Esophagus squamous epithelium (tissue), 5 donors: ENCODE measurements around the gene RPS6KA6. TPM values are rescaled to one million over a fixed set of nuclear protein-coding genes. Genes with fewer than 3 reads are reported as not detected.

Experiments used
- DNase-seq: peaks from one replicate; lab custom pipeline; 2025; lab: John Stamatoyannopoulos, UW
- H3K27ac ChIP-seq, 4 donors: fragments of 200-600 bp; sonication (generic); one replicate each; pipeline ENCODE4 v1.5.1; 2016 to 2019; ENCODE audit warnings: mild to moderate bottlenecking in 1 of 4
- H3K27me3 ChIP-seq, 4 donors: fragments of 200-600 bp; sonication (generic); 1 replicate in 3 of 4; 2 replicates in 1 of 4; pipeline versions ENCODE4 v1.5.1 to v1.6.0; 2017 to 2021; ENCODE audit warnings: antibody characterized with exemption in 1 of 4
- H3K36me3 ChIP-seq, 3 donors: fragments of 200-600 bp; sonication (generic); one replicate each; pipeline ENCODE4 v1.5.1; 2016 to 2019
- H3K4me1 ChIP-seq, 3 donors: fragments of 200-600 bp; sonication (generic); one replicate each; pipeline ENCODE4 v1.5.1; 2017 to 2019
- H3K4me3 ChIP-seq, 4 donors: fragments of 200-600 bp; sonication (generic); 1 replicate in 3 of 4; 2 replicates in 1 of 4; pipeline ENCODE4 v1.5.1; 2016 to 2019; ENCODE audit warnings: mild to moderate bottlenecking in 2 of 4, moderate library complexity in 1 of 4
- H3K9me3 ChIP-seq, 3 donors: fragments of 200-600 bp; sonication (generic); one replicate each; pipeline ENCODE4 v1.5.1; 2016 to 2019
- POLR2A ChIP-seq, 4 donors: fragments of 450-650 bp; IDR thresholded peaks; one replicate each; pipeline ENCODE4 v1.6.1; 2017; ENCODE audit warnings: antibody characterized with exemption in 4 of 4, mild to moderate bottlenecking in 4 of 4, moderate library complexity in 3 of 4
- WGBS, 2 donors: methylation state at CpG; one replicate each; pipeline ENCODE4 v1.1.5; 2018; 5-methylcytosine and 5-hydroxymethylcytosine counted together
- intact Hi-C: fragments of 100-400 bp; cut with DNase I; formaldehyde crosslinking; loops from one replicate; pipeline ENCODE4 v1.15.0; 2022
- total RNA-seq, 4 donors: library from RNA; depleted of rRNA; stranded (reverse); fragments of >200 nt; gene quantifications; one replicate each; pipeline ENCODE4 v1.1.0, GENCODE V29; 2016
- TF ChIP-seq, protein P1 (sequence below), 6 experiments: fragments of 450-650 bp in 4 of 6; fragments of 200-600 bp in 2 of 6; sonication (generic) in 2 of 6; IDR thresholded peaks; one replicate each; pipeline ENCODE4 v1.5.1; 2016 to 2019; ENCODE audit warnings: antibody characterized with exemption in 6 of 6, mild to moderate bottlenecking in 4 of 6, moderate library complexity in 4 of 6
- donor health status: DM: yes; HTN: yes; CAD: no.

The RPS6KA6 gene
- total RNA-seq, 4 donors from 2014 or later: 0.92 to 2.9 (median 1.9) TPM

DNA sequence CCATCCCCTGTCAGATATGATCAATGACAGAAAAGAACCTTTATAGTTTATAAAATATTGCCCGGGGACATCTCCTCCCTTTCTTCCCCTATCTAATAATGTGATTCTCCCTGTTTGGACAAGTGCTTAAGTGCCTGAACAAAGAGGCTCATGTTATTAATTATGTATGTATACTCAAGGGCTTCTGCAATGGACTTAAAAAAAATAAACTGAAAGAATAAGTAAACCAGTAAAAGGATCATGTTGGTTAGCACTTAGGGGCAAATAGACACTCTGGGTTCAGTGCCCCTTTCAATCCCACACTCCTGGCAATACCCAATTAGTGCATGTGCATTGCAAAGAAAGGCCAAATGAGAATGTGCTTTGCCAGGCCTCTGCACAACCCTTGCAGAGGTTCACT lies 30.7 kb upstream of the RPS6KA6 start:
- Histone ChIP-seq H3K27me3 (no peaks in the 10 kb centered on the region), H3K27ac (no peak overlapping the region), H3K36me3 (no peaks in the 10 kb centered on the region), H3K4me1 (no peaks in the 10 kb centered on the region), H3K9me3 (no peaks in the 10 kb centered on the region), H3K4me3 (no peak overlapping the region)
- TF ChIP-seq POLR2A (IDR thresholded peaks at IDR 0.05): no peak
- WGBS, 2 donors: 15 to 88% methylated on average over 1 of the region's 1 CpG
- intact Hi-C loops: no loop called here
- DNase-seq: no peak

DNA sequence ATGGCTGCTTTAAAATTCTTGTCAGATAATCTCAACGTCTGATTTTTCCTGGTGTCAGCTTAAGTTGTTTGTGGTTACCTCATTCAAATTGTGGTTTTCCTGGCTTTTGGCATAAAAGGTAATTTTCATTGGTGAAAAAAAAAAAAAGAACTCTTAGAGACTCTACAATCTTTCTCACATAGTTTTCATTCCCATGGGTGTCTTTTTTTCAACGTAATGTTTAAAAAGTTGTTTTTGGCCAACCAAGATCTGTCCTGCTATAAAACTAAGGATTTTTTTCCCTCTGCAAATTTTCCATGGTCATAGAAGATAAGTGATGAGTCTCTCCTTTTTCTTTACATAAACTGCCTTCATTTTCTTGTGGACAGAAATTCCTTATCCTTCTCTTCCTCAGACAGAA lies 28.9 kb upstream of the RPS6KA6 start:
- H3K36me3 ChIP-seq: no peaks in the 10 kb centered on the region
- DNase-seq: no peak
- intact Hi-C loops: no loop called here
- TF ChIP-seq, protein P1, sequence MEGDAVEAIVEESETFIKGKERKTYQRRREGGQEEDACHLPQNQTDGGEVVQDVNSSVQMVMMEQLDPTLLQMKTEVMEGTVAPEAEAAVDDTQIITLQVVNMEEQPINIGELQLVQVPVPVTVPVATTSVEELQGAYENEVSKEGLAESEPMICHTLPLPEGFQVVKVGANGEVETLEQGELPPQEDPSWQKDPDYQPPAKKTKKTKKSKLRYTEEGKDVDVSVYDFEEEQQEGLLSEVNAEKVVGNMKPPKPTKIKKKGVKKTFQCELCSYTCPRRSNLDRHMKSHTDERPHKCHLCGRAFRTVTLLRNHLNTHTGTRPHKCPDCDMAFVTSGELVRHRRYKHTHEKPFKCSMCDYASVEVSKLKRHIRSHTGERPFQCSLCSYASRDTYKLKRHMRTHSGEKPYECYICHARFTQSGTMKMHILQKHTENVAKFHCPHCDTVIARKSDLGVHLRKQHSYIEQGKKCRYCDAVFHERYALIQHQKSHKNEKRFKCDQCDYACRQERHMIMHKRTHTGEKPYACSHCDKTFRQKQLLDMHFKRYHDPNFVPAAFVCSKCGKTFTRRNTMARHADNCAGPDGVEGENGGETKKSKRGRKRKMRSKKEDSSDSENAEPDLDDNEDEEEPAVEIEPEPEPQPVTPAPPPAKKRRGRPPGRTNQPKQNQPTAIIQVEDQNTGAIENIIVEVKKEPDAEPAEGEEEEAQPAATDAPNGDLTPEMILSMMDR (IDR thresholded peaks at IDR 0.05): no peak
- no peak for TF ChIP-seq POLR2A (IDR thresholded peaks at IDR 0.05)
- H3K4me3 ChIP-seq: no peak overlapping the region
- WGBS, 2 donors: 37 to 44% methylated on average over 2 of the region's 2 CpGs
- no peaks in the 10 kb centered on the region for H3K27me3 ChIP-seq
- H3K27ac ChIP-seq: no peak overlapping the region
- H3K9me3 ChIP-seq: no peaks in the 10 kb centered on the region
- H3K4me1 ChIP-seq: no peaks in the 10 kb centered on the region

DNA sequence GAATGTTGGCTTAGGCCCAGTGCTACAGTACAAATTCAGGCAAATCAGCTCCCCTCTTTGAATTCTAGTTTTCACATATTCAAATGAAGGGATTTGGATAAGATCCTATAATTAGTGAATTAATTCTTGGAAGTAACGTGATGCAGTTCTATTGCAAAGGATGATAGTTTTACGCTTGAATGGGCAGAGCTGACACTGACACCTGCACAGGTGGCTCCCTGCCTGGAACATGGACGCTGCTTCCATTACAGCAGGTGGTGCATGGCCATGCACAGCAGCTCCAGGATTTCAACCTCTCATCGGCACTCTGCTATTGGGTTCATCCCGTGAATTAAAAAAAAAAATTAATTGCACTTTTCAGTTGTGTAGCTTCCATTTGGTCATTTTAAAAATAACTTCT lies 28.4 kb upstream of the RPS6KA6 start:
- Histone ChIP-seq H3K4me3 (no peak overlapping the region), H3K27me3 (no peaks in the 10 kb centered on the region), H3K36me3 (no peaks in the 10 kb centered on the region), H3K4me1 (no peaks in the 10 kb centered on the region), H3K27ac (no peak overlapping the region), H3K9me3 (no peaks in the 10 kb centered on the region)
- TF ChIP-seq, protein P1 (IDR thresholded peaks at IDR 0.05): no peak
- no peak for TF ChIP-seq POLR2A (IDR thresholded peaks at IDR 0.05)
- intact Hi-C loops: no loop called here
- DNase-seq: no peak
- WGBS, 2 donors: 45 to 62% methylated on average over 5 of the region's 5 CpGs

DNA sequence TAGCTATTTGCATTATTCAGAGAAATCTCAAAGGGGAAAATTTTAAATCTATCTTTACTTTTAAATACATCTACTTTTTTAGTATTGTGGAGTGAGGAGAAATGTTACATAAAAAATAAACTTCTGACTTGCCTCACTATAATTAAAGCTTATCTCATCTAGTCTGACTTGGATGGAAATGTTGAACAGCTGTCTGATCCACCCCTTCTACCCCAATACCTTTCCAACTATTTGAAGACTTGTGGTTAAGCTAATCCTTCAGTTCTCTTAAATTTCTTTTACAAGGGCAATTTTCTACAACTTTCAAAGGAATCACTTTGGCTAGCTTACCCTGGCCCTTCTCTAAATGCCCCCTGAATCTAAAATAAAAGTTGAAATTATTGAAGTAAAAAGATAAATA lies 17.3 kb upstream of the RPS6KA6 start:
- Histone ChIP-seq H3K27me3 (no peaks in the 10 kb centered on the region), H3K36me3 (no peaks in the 10 kb centered on the region), H3K4me1 (no peaks in the 10 kb centered on the region), H3K27ac (no peak overlapping the region), H3K9me3 (no peaks in the 10 kb centered on the region), H3K4me3 (no peak overlapping the region)
- no peak for DNase-seq
- TF ChIP-seq, protein P1 (IDR thresholded peaks at IDR 0.05): no peak
- TF ChIP-seq POLR2A (IDR thresholded peaks at IDR 0.05): no peak
- intact Hi-C loops: no loop called here

DNA sequence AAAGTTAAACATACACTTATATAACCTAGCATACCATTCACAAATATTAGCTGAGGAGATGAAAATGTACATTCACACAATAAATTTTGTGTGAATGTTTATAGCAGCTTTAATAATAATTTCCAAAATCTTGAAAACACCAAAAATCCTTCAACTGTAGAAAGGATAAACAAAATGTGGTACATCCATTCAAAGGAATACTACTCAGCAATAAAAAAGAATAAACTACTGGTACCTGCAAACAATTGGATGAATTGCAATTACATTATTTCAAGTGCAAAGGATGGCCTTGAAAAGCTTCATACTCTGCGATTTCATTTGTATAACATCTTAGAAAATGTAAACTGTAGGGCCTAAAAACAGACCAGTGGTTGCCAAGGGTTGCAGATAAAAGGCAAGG lies 11.7 kb upstream of the RPS6KA6 start:
- Histone ChIP-seq H3K4me1 (no peaks in the 10 kb centered on the region), H3K4me3 (no peak overlapping the region), H3K36me3 (no peaks in the 10 kb centered on the region), H3K27me3 (no peaks in the 10 kb centered on the region), H3K27ac (no peak overlapping the region), H3K9me3 (peaks cover 0 to 7% (median 0%) of the 10 kb centered on the region in 3 donors)
- 47 to 81% methylated on average over 1 of the region's 1 CpG for WGBS, 2 donors
- TF ChIP-seq POLR2A (IDR thresholded peaks at IDR 0.05): no peak
- TF ChIP-seq, protein P1 (IDR thresholded peaks at IDR 0.05): no peak
- no peak for DNase-seq
- intact Hi-C loops: no loop called here

DNA sequence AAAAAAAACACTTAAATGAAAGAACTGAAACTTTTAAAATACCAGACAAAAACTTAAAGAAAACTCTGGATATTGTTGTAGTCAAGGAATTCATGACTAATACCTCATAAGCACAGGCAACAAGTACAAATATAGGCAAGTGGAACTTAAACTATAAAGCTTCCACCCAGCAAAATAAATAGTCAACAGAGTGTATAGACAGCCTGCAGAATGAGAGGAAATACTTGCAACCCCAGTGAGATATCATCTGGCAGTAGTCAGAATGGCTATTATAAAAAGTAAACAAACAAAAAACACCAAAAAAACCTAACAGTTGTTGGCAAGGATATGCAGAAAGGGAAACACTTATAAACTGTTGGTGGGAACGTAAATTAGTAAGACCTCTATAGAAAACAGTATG lies 9.6 kb upstream of the RPS6KA6 start:
- WGBS, 2 donors: 52 to 71% methylated on average over 1 of the region's 1 CpG
- no peaks in the 10 kb centered on the region for H3K36me3 ChIP-seq
- H3K4me1 ChIP-seq: no peaks in the 10 kb centered on the region
- DNase-seq: no peak
- no peak overlapping the region for H3K4me3 ChIP-seq
- intact Hi-C loops: no loop called here
- H3K27me3 ChIP-seq: no peaks in the 10 kb centered on the region
- peaks cover 0 to 7% (median 0%) of the 10 kb centered on the region in 3 donors for H3K9me3 ChIP-seq
- TF ChIP-seq, protein P1 (IDR thresholded peaks at IDR 0.05): no peak
- TF ChIP-seq POLR2A (IDR thresholded peaks at IDR 0.05): no peak
- H3K27ac ChIP-seq: no peak overlapping the region
